Panc1 (cell line): Measurements from ENCODE around the gene CHRDL2. TPM values are rescaled to one million over a fixed set of nuclear protein-coding genes. Genes with fewer than 3 reads are reported as not detected.

Experiments
- ATAC-seq: fragments of 200-7000 bp; cut with Tn5 transposase; 2 replicates; pipeline ENCODE4 v1.9.1; 2020; ENCODE audit warnings: mild to moderate bottlenecking, moderate library complexity
- BruUV-seq: library from RNA; stranded (reverse); fragments of 400-500 nt; replicated peaks from 2 replicates; lab custom pipeline; 2021; lab: Mats Ljungman, UMichigan
- CTCF ChIA-PET: fragments of 300-600 bp; sonication (Branson Sonifier 250); formaldehyde crosslinking; loops from one replicate; lab custom pipeline; 2022; ENCODE audit warnings: antibody characterized with exemption; lab: Charles Lee
- POLR2A ChIA-PET: fragments of 300-600 bp; sonication (Branson Sonifier 250); formaldehyde crosslinking; loops from one replicate; lab custom pipeline; 2022; ENCODE audit warnings: antibody characterized with exemption; lab: Charles Lee
- DNase-seq: peaks from one replicate; pipeline ENCODE4 v3.0.0-alpha.2; 2010; ENCODE audit warnings: low read depth, low spot score
- H3K27ac ChIP-seq: 2 replicates; pipeline ENCODE4 v1.5.1; 2011; ENCODE audit warnings: mild to moderate bottlenecking, low read length, inconsistent platforms
- H3K27me3 ChIP-seq: fragments of 200-500 bp; sonication (Bioruptor generic); 2 replicates; pipeline ENCODE4 v1.6.0; 2014; ENCODE audit warnings: low read length, inconsistent platforms; ENCODE audit not compliant: control insufficient read depth, insufficient read depth
- H3K36me3 ChIP-seq: fragments of 200-500 bp; sonication (Bioruptor generic); 2 replicates; pipeline ENCODE4 v1.5.1; 2014; ENCODE audit warnings: inconsistent platforms, mild to moderate bottlenecking, low read length, moderate library complexity; ENCODE audit not compliant: control insufficient read depth, insufficient read depth
- H3K4me1 ChIP-seq: 2 replicates; pipeline ENCODE4 v1.5.1; 2011; ENCODE audit warnings: inconsistent platforms, mild to moderate bottlenecking, low read length, moderate library complexity; ENCODE audit not compliant: control insufficient read depth, insufficient read depth
- H3K4me3 ChIP-seq, 2 experiments: 2 replicates each; pipeline ENCODE4 v1.5.1; 2011 to 2012; ENCODE audit warnings: low read depth in 2 of 2, low read length in 2 of 2, mild to moderate bottlenecking in 2 of 2, inconsistent platforms in 1 of 2, moderate library complexity in 1 of 2
- H3K9me3 ChIP-seq: fragments of 200-500 bp; sonication (Bioruptor generic); 2 replicates; pipeline ENCODE4 v1.5.1; 2014; ENCODE audit warnings: low read depth, mild to moderate bottlenecking, inconsistent platforms, low read length, moderate library complexity; ENCODE audit not compliant: control insufficient read depth, insufficient read depth
- CTCF ChIP-seq: fragments of 450-650 bp; IDR thresholded peaks from 2 replicates; pipeline ENCODE4 v1.5.1; 2017; ENCODE audit warnings: mild to moderate bottlenecking
- POLR2AphosphoS5 ChIP-seq: IDR thresholded peaks from 2 replicates; pipeline ENCODE4 v1.6.1; 2012; ENCODE audit warnings: mild to moderate bottlenecking, low read depth, low read length, moderate library complexity
- REST ChIP-seq, 2 experiments: IDR thresholded peaks; 2 replicates each; pipeline ENCODE4 v1.6.1; 2011 to 2012; ENCODE audit warnings: low read depth in 2 of 2, control low read depth in 1 of 2, low read length in 1 of 2, mild to moderate bottlenecking in 1 of 2, moderate library complexity in 1 of 2; ENCODE audit not compliant: insufficient read depth in 1 of 2
- SIN3A ChIP-seq: IDR thresholded peaks from 2 replicates; pipeline ENCODE4 v1.6.1; 2012; ENCODE audit warnings: low read depth, mild to moderate bottlenecking, low read length, moderate library complexity, borderline replicate concordance; ENCODE audit not compliant: insufficient read depth
- TCF7L2 ChIP-seq: IDR thresholded peaks from 2 replicates; pipeline ENCODE4 v1.6.1; 2011; ENCODE audit warnings: mild to moderate bottlenecking, low read depth, low read length, inconsistent platforms
- in situ Hi-C: cut with HindIII; loops from 2 replicates; pipeline ENCODE4 v1.10.0; 2016; ENCODE audit warnings: low sequenced_read_pairs, low pct_unique_long_range_greater_than_20kb
- intact Hi-C: fragments of 100-400 bp; cut with micrococcal nuclease; formaldehyde crosslinking; loops from one replicate; pipeline ENCODE4 v1.10.0; 2022; ENCODE audit not compliant: unreplicated experiment
- total RNA-seq: library from RNA; stranded (reverse); gene quantifications from one replicate; pipeline ENCODE4 v1.2.1, GENCODE V29; 2021; ENCODE audit not compliant: unreplicated experiment

CHRDL2 gene
- total RNA-seq, 1 experiment from 2014 or later = 0.15 TPM

- Histone ChIP-seq H3K4me1 (no peaks in the 10 kb centered on the region), H3K27ac (no peak overlapping the region), H3K27me3 (no peaks in the 10 kb centered on the region; the same call in 1 of the 2 replicates), H3K9me3 (no peaks in the 10 kb centered on the region), H3K36me3 (no peaks in the 10 kb centered on the region), H3K4me3 (no peak overlapping the region)
- ChIA-PET POLR2A (no interaction called here), CTCF (interaction anchor here (0.7 to 1.3 kb wide), 2 partner anchors 17 to 165 kb away, joined by 4 to 5 read pairs; no protein-coding TSS in a partner anchor)
- no TSS peak for BruUV-seq
- ATAC-seq (no peak), DNase-seq (no peak)
- in situ Hi-C loops = no loop called here
- intact Hi-C loops = no loop called here
- TF ChIP-seq REST (IDR thresholded peaks at IDR 0.05; ENCODE audit: insufficient read depth in 1 of 2, low read depth in 2 of 2, low read length in 1 of 2) (no peak), TCF7L2 (no peak), POLR2AphosphoS5 (no peak), CTCF (no peak), SIN3A (no peak)
Observed at GRCh38 chr11:74685338-74685737, 45.9 kb downstream of the CHRDL2 start.

GRCh38 chr11:74684661-74685060 lies 46.6 kb downstream of the CHRDL2 start:
- no peak overlapping the region for H3K27ac ChIP-seq
- POLR2A ChIA-PET = no interaction called here
- no peak for DNase-seq
- no peak for ATAC-seq
- no peaks in the 10 kb centered on the region for H3K4me1 ChIP-seq
- TF ChIP-seq SIN3A (no peak), TCF7L2 (no peak), POLR2AphosphoS5 (no peak), CTCF (no peak), REST (IDR thresholded peaks at IDR 0.05; ENCODE audit: insufficient read depth in 1 of 2, low read depth in 2 of 2, low read length in 1 of 2) (no peak)
- no peaks in the 10 kb centered on the region; the same call in 1 of the 2 replicates for H3K27me3 ChIP-seq
- intact Hi-C loops = no loop called here
- BruUV-seq = no TSS peak
- H3K4me3 ChIP-seq = no peak overlapping the region
- in situ Hi-C loops = no loop called here
- CTCF ChIA-PET = interaction anchor here (1.3 kb wide), 1 partner anchor 18 kb away, joined by 4 read pairs; no protein-coding TSS in a partner anchor
- H3K36me3 ChIP-seq = no peaks in the 10 kb centered on the region
- no peaks in the 10 kb centered on the region for H3K9me3 ChIP-seq
